Naive thymus-derived CD4-positive, alpha-beta T cell (primary cell): ENCODE measurements around the gene DPP7. TPM values are rescaled to one million over a fixed set of nuclear protein-coding genes. Genes with fewer than 3 reads are reported as not detected.

Experiments used
- ATAC-seq: fragments of 150-1000 bp; cut with Tn5 transposase; 2 replicates; pipeline ENCODE4 v1.10.0; 2021; ENCODE audit warnings: mild to moderate bottlenecking, moderate library complexity
- CTCF ChIA-PET: fragments of 350-600 bp; sonication (Branson Sonifier 250); formaldehyde crosslinking; loops from one replicate; lab custom pipeline; 2021; ENCODE audit warnings: antibody characterized with exemption; lab: Charles Lee
- POLR2A ChIA-PET: fragments of 350-600 bp; sonication (Branson Sonifier 250); formaldehyde crosslinking; loops from one replicate; lab custom pipeline; 2021; ENCODE audit warnings: antibody characterized with exemption, inconsistent platforms; lab: Charles Lee
- DNase-seq, 9 donors: peaks; one replicate each; pipeline versions ENCODE4 v3.0.0 to v3.0.0-alpha.2; 2020 to 2022; ENCODE audit warnings: mixed read lengths in 1 of 9
- H3K27ac ChIP-seq: one replicate; pipeline ENCODE4 v1.7.0; 2013; ENCODE audit warnings: mild to moderate bottlenecking, low read depth, low read length, moderate library complexity
- H3K27me3 ChIP-seq, 2 donors: one replicate each; pipeline ENCODE4 v1.7.0; 2013; ENCODE audit warnings: low read length in 2 of 2, mild to moderate bottlenecking in 2 of 2, moderate library complexity in 2 of 2; ENCODE audit not compliant: control insufficient read depth in 2 of 2, insufficient read depth in 2 of 2
- H3K36me3 ChIP-seq, 3 experiments: 1 replicate in 2 of 3; 2 replicates in 1 of 3; pipeline ENCODE4 v1.7.0; 2013; ENCODE audit warnings: low read length in 3 of 3, mild to moderate bottlenecking in 3 of 3, moderate library complexity in 1 of 3; ENCODE audit not compliant: insufficient read depth in 3 of 3, control insufficient read depth in 2 of 3
- H3K4me1 ChIP-seq, 2 donors: one replicate each; pipeline ENCODE4 v1.7.0; 2013; ENCODE audit warnings: low read length in 2 of 2, mild to moderate bottlenecking in 2 of 2, moderate library complexity in 1 of 2; ENCODE audit not compliant: control insufficient read depth in 2 of 2, insufficient read depth in 2 of 2
- H3K4me3 ChIP-seq: 2 replicates; pipeline ENCODE4 v1.7.0; 2013; ENCODE audit warnings: mild to moderate bottlenecking, low read length
- H3K9me3 ChIP-seq, 3 experiments: 1 replicate in 2 of 3; 2 replicates in 1 of 3; pipeline ENCODE4 v1.7.0; 2013; ENCODE audit warnings: low read length in 3 of 3; ENCODE audit not compliant: control insufficient read depth in 2 of 3
- H3K27ac Mint-ChIP-seq, 9 donors: one replicate each; pipeline ENCODE4 v1.8.0; 2020 to 2022; ENCODE audit warnings: mixed read lengths in 9 of 9, mild to moderate bottlenecking in 8 of 9, moderate library complexity in 5 of 9, inconsistent platforms in 2 of 9
- H3K27me3 Mint-ChIP-seq, 5 donors: one replicate each; pipeline ENCODE4 v1.8.0; 2021 to 2022; ENCODE audit warnings: mixed read lengths in 5 of 5, mild to moderate bottlenecking in 1 of 5
- H3K36me3 Mint-ChIP-seq, 5 donors: one replicate each; pipeline ENCODE4 v1.8.0; 2020 to 2022; ENCODE audit warnings: mixed read lengths in 5 of 5, mild to moderate bottlenecking in 3 of 5, inconsistent platforms in 1 of 5
- H3K4me1 Mint-ChIP-seq, 7 donors: one replicate each; pipeline ENCODE4 v1.8.0; 2020 to 2022; ENCODE audit warnings: mixed read lengths in 7 of 7, mild to moderate bottlenecking in 3 of 7, inconsistent platforms in 1 of 7
- H3K4me3 Mint-ChIP-seq, 10 donors: one replicate each; pipeline ENCODE4 v1.8.0; 2020 to 2022; ENCODE audit warnings: mild to moderate bottlenecking in 10 of 10, mixed read lengths in 10 of 10, moderate library complexity in 6 of 10, inconsistent platforms in 2 of 10
- H3K9me3 Mint-ChIP-seq, 11 donors: one replicate each; pipeline ENCODE4 v1.8.0; 2020 to 2022; ENCODE audit warnings: mixed read lengths in 11 of 11, mild to moderate bottlenecking in 4 of 11, inconsistent platforms in 1 of 11, moderate library complexity in 1 of 11
- intact Hi-C, 2 donors: fragments of 100-400 bp; cut with micrococcal nuclease; formaldehyde crosslinking; loops; one replicate each; pipeline ENCODE4 v1.15.1; 2023
- polyA plus RNA-seq, 2 donors: library from polyadenylated mRNA; unstranded; fragments of 300-500 nt; fragmentation: Illumina TruSeq; gene quantifications; one replicate each; pipeline ENCODE4 v1.2.3, GENCODE V29; 2021
- total RNA-seq, 6 experiments: library from RNA in 5 of 6; stranded (reverse) in 5 of 6; gene quantifications; 1 replicate in 5 of 6; 2 replicates in 1 of 6; pipeline ENCODE4 v1.2.3 and lab custom pipeline; 2021 to 2026

The DPP7 gene
- total and polyA plus RNA-seq, 7 experiments from 2014 or later, result 86.9 to 328 (median 270) TPM

- Mint-ChIP-seq H3K4me3 (no peak overlapping the region), H3K4me1 (peaks cover 0 to 11% (median 5%) of the 10 kb centered on the region in 7 donors), H3K27ac (no peak overlapping the region), H3K36me3 (peaks cover 0 to 5% (median 0%) of the 10 kb centered on the region in 5 donors), H3K27me3 (no peaks in the 10 kb centered on the region), H3K9me3 (peaks cover 0 to 2% (median 0%) of the 10 kb centered on the region in 11 donors)
- H3K4me3 ChIP-seq, result no peak overlapping the region
- no peak for DNase-seq
- peaks cover 0 to 4% of the 10 kb centered on the region in 2 donors for H3K4me1 ChIP-seq
- intact Hi-C loops, result no loop called here
- peaks cover 7 to 95% (median 16%) of the 10 kb centered on the region in 3 experiments for H3K36me3 ChIP-seq
- H3K27ac ChIP-seq, result no peak overlapping the region
- no peak for ATAC-seq
- H3K9me3 ChIP-seq, result no peaks in the 10 kb centered on the region
- CTCF ChIA-PET, result no interaction called here
- POLR2A ChIA-PET, result interaction anchor here (0.6 to 1.2 kb wide), 2 partner anchors 10 to 13 kb away, joined by 4 to 7 read pairs; no protein-coding TSS in a partner anchor
- no peaks in the 10 kb centered on the region for H3K27me3 ChIP-seq
These were observed 5.8 kb downstream of the DPP7 start for GRCh38 chr9:137108608-137109249.

- Histone ChIP-seq H3K27me3 (no peaks in the 10 kb centered on the region), H3K4me3 (no peak overlapping the region), H3K27ac (no peak overlapping the region), H3K4me1 (no peaks in the 10 kb centered on the region), H3K9me3 (no peaks in the 10 kb centered on the region), H3K36me3 (peaks cover 14 to 100% (median 19%) of the 10 kb centered on the region in 3 experiments)
- Mint-ChIP-seq H3K36me3 (peaks cover 0 to 5% (median 0%) of the 10 kb centered on the region in 5 donors), H3K27ac (no peak overlapping the region), H3K9me3 (peaks cover 0 to 2% (median 0%) of the 10 kb centered on the region in 11 donors), H3K4me3 (no peak overlapping the region), H3K27me3 (no peaks in the 10 kb centered on the region), H3K4me1 (peaks cover 0 to 6% (median 3%) of the 10 kb centered on the region in 7 donors)
- intact Hi-C loops, result no loop called here
- CTCF ChIA-PET, result interaction anchor here (0.7 kb wide), 1 partner anchor 12 kb away, joined by 3 read pairs; no protein-coding TSS in a partner anchor
- DNase-seq (no peak), ATAC-seq (no peak)
- POLR2A ChIA-PET, result interaction anchor here (0.6 to 1.5 kb wide), 2 partner anchors 9 to 12 kb away, joined by 3 to 4 read pairs; no protein-coding TSS in a partner anchor
These were observed 6.6 kb downstream of the DPP7 start for GRCh38 chr9:137107982-137108381.

GRCh38 chr9:137107312-137107921 is 7.1 kb downstream of the DPP7 start:
- CTCF ChIA-PET, result interaction anchor here (0.7 kb wide), 1 partner anchor 12 kb away, joined by 3 read pairs; no protein-coding TSS in a partner anchor
- no peak for DNase-seq

GRCh38 chr9:137106662-137107250 is 7.8 kb downstream of the DPP7 start:
- Histone ChIP-seq H3K36me3 (peaks cover 24 to 100% (median 26%) of the 10 kb centered on the region in 3 experiments), H3K27ac (no peak overlapping the region), H3K4me1 (no peaks in the 10 kb centered on the region), H3K4me3 (no peak overlapping the region), H3K9me3 (no peaks in the 10 kb centered on the region), H3K27me3 (no peaks in the 10 kb centered on the region)
- Mint-ChIP-seq H3K36me3 (peaks cover 0 to 5% (median 0%) of the 10 kb centered on the region in 5 donors), H3K27me3 (no peaks in the 10 kb centered on the region), H3K27ac (no peak overlapping the region), H3K9me3 (peaks cover 0 to 2% (median 0%) of the 10 kb centered on the region in 11 donors), H3K4me3 (no peak overlapping the region), H3K4me1 (peaks cover 0 to 5% (median 3%) of the 10 kb centered on the region in 7 donors)
- ChIA-PET CTCF (no interaction called here), POLR2A (interaction anchor here (1.1 to 1.5 kb wide), 2 partner anchors 11 to 134 kb away, joined by 3 read pairs; no protein-coding TSS in a partner anchor)
- DNase-seq (no peak), ATAC-seq (no peak)
- intact Hi-C loops, result no loop called here

More at GRCh38 chr9:137107312-137107921, 7.1 kb downstream of the DPP7 start:
- no peaks in the 10 kb centered on the region for H3K27me3 ChIP-seq
- peaks cover 0 to 5% (median 0%) of the 10 kb centered on the region in 5 donors for H3K36me3 Mint-ChIP-seq
- no peaks in the 10 kb centered on the region for H3K9me3 ChIP-seq
- intact Hi-C loops, result no loop called here
- H3K4me3 ChIP-seq, result no peak overlapping the region
- no peak overlapping the region for H3K27ac ChIP-seq
- H3K27me3 Mint-ChIP-seq, result no peaks in the 10 kb centered on the region
- peaks cover 19 to 100% (median 19%) of the 10 kb centered on the region in 3 experiments for H3K36me3 ChIP-seq
- H3K27ac Mint-ChIP-seq, result no peak overlapping the region
- H3K4me3 Mint-ChIP-seq, result no peak overlapping the region
- peaks cover 0 to 5% (median 3%) of the 10 kb centered on the region in 7 donors for H3K4me1 Mint-ChIP-seq
- H3K9me3 Mint-ChIP-seq, result peaks cover 0 to 2% (median 0%) of the 10 kb centered on the region in 11 donors
- POLR2A ChIA-PET, result interaction anchor here (1.1 to 1.5 kb wide), 2 partner anchors 12 to 133 kb away, joined by 3 read pairs; no protein-coding TSS in a partner anchor
- no peak for ATAC-seq
- H3K4me1 ChIP-seq, result no peaks in the 10 kb centered on the region

GRCh38 chr9:137105814-137106661 is 8.5 kb downstream of the DPP7 start:
- no peak overlapping the region for H3K4me3 Mint-ChIP-seq
- POLR2A ChIA-PET, result interaction anchor here (1.4 to 2.0 kb wide), 3 partner anchors 10 to 19 kb away, joined by 3 to 9 read pairs (median 5); partner anchors contain the start of gene MAN1B1
- intact Hi-C loops, result no loop called here

More at GRCh38 chr9:137105814-137106661, 8.5 kb downstream of the DPP7 start:
- no peaks in the 10 kb centered on the region for H3K27me3 Mint-ChIP-seq
- ATAC-seq (no peak), DNase-seq (no peak)
- no peak overlapping the region for H3K27ac Mint-ChIP-seq
- no peaks in the 10 kb centered on the region for H3K27me3 ChIP-seq
- peaks cover 26 to 100% (median 27%) of the 10 kb centered on the region in 3 experiments for H3K36me3 ChIP-seq
- no peak overlapping the region for H3K27ac ChIP-seq
- peaks cover 0 to 4% (median 3%) of the 10 kb centered on the region in 7 donors for H3K4me1 Mint-ChIP-seq
- H3K9me3 ChIP-seq, result no peaks in the 10 kb centered on the region
- CTCF ChIA-PET, result interaction anchor here (0.7 to 0.9 kb wide), 2 partner anchors 10 to 46 kb away, joined by 3 read pairs; no protein-coding TSS in a partner anchor
- peaks cover 0 to 5% (median 0%) of the 10 kb centered on the region in 5 donors for H3K36me3 Mint-ChIP-seq
- H3K4me3 ChIP-seq, result no peak overlapping the region
- peaks cover 0 to 2% (median 0%) of the 10 kb centered on the region in 11 donors for H3K9me3 Mint-ChIP-seq
- H3K4me1 ChIP-seq, result no peaks in the 10 kb centered on the region
